OCI-LY1 (cell line): ENCODE measurements around the gene ZCCHC14.

Source experiments
- H2AFZ ChIP-seq: fragments of 200-600 bp; sonication (generic), shearing (Covaris generic); 2 replicates; pipeline ENCODE4 v1.6.0; 2014; ENCODE audit warnings: antibody characterized with exemption, mild to moderate bottlenecking, low read length
- H3F3A ChIP-seq: fragments of 200-600 bp; sonication (generic), shearing (Covaris generic); 2 replicates; pipeline ENCODE4 v1.6.0; 2014; ENCODE audit warnings: mild to moderate bottlenecking, antibody characterized with exemption, low read length, moderate library complexity; ENCODE audit not compliant: insufficient read depth
- H3K27ac ChIP-seq: fragments of 200-600 bp; sonication (generic); 2 replicates; pipeline ENCODE4 v1.5.1; 2014; ENCODE audit warnings: low read length, mixed run types, mild to moderate bottlenecking, low read depth; ENCODE audit not compliant: poor library complexity, severe bottlenecking
- H3K27me3 ChIP-seq: fragments of 200-600 bp; sonication (generic); 2 replicates; pipeline ENCODE4 v1.6.0; 2014; ENCODE audit warnings: antibody characterized with exemption, mild to moderate bottlenecking, low read length, moderate library complexity; ENCODE audit not compliant: insufficient read depth
- H3K36me3 ChIP-seq: fragments of 200-600 bp; sonication (generic); 2 replicates; pipeline ENCODE4 v1.6.1; 2014; ENCODE audit warnings: mild to moderate bottlenecking, antibody characterized with exemption, low read length, moderate library complexity, mixed read lengths; ENCODE audit not compliant: insufficient read depth
- H3K4me1 ChIP-seq: fragments of 200-600 bp; sonication (generic); 2 replicates; pipeline ENCODE4 v1.5.1; 2014; ENCODE audit warnings: mild to moderate bottlenecking, low read length, moderate library complexity; ENCODE audit not compliant: insufficient read depth, severe bottlenecking
- H3K4me2 ChIP-seq: fragments of 200-600 bp; sonication (generic), shearing (Covaris generic); 2 replicates; pipeline ENCODE4 v1.6.1; 2014; ENCODE audit warnings: low read length
- H3K4me3 ChIP-seq: fragments of 200-600 bp; sonication (generic); 2 replicates; pipeline ENCODE4 v1.5.1; 2014; ENCODE audit warnings: low read length, low read depth, mild to moderate bottlenecking, mixed read lengths; ENCODE audit not compliant: poor library complexity, severe bottlenecking
- H3K79me2 ChIP-seq: fragments of 200-600 bp; shearing (Covaris generic); 2 replicates; pipeline ENCODE4 v1.6.1; 2016; ENCODE audit warnings: mixed run types, low read length, mixed read lengths; ENCODE audit not compliant: insufficient read depth
- H3K9ac ChIP-seq: fragments of 200-600 bp; sonication (generic), shearing (Covaris generic); 2 replicates; pipeline ENCODE4 v1.6.1; 2014; ENCODE audit warnings: mild to moderate bottlenecking, low read length, mixed read lengths
- H3K9me2 ChIP-seq: fragments of 200-600 bp; sonication (generic), shearing (Covaris generic); 2 replicates; pipeline ENCODE4 v1.6.1; 2014; ENCODE audit warnings: low read depth, mild to moderate bottlenecking, low read length, mixed read lengths
- H3K9me3 ChIP-seq: fragments of 200-600 bp; shearing (Covaris generic); 2 replicates; pipeline ENCODE4 v1.6.1; 2014; ENCODE audit warnings: low read length, mixed read lengths
- H4K20me1 ChIP-seq: fragments of 200-600 bp; sonication (generic), shearing (Covaris generic); 2 replicates; pipeline ENCODE4 v1.6.0; 2016; ENCODE audit warnings: mild to moderate bottlenecking, low read length; ENCODE audit not compliant: insufficient read depth
- EZH2 ChIP-seq: fragments of 200-600 bp; sonication (generic), shearing (Covaris generic); IDR thresholded peaks from 2 replicates; pipeline ENCODE4 v1.8.0; 2017; ENCODE audit warnings: borderline replicate concordance, mixed run types, mild to moderate bottlenecking, antibody characterized with exemption, low read length, moderate library complexity, mixed read lengths
- TF ChIP-seq, protein P1 (sequence below): fragments of 200-600 bp; sonication (generic), shearing (Covaris generic); IDR thresholded peaks from 2 replicates; pipeline ENCODE4 v1.5.1; 2017; ENCODE audit warnings: mild to moderate bottlenecking, antibody characterized with exemption, low read length, moderate library complexity, mixed read lengths

Gene ZCCHC14

DNA sequence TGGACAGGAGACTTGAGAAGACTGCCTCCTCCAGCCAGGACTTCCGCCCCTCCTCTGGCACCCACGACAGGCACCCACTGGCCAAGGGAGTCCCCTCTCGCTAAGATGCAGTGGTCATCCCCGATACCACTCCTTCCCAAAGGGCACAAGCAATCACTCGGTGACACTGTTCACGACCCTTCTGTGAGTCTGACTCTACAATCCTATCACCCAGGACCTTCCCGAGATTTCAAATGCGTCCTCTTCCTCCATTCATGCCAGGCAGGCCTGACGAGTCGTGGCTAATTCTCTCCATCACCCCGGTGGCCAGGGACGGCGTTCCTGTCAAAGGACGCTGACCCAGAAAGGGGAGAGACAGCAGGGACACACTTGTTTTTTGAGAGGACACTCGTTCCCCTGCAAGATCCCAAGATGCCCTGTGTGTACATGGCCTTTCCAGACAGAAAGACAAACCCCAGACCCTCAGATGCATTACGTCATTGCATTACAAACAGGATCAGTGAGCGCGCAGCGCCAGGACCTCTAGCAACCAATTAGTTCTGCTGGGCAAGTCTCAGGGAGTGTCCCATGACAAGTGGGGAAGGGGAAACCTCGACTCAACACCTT is 121.5 kb downstream of the ZCCHC14 start:
- Histone ChIP-seq H3K9ac (no peak overlapping the region), H4K20me1 (no peaks in the 10 kb centered on the region), H2AFZ (no peak overlapping the region), H3K36me3 (peaks cover 4% of the 10 kb centered on the region; the same call in 1 of the 2 replicates), H3K79me2 (peaks cover 44% of the 10 kb centered on the region), H3K9me3 (no peaks in the 10 kb centered on the region), H3K27ac (no peak overlapping the region), H3F3A (no peaks in the 10 kb centered on the region), H3K4me3 (no peak overlapping the region), H3K9me2 (no peaks in the 10 kb centered on the region), H3K4me2 (no peak overlapping the region), H3K27me3 (no peaks in the 10 kb centered on the region), H3K4me1 (peaks cover 10% of the 10 kb centered on the region)
- TF ChIP-seq EZH2: no peak
- TF ChIP-seq, protein P1, sequence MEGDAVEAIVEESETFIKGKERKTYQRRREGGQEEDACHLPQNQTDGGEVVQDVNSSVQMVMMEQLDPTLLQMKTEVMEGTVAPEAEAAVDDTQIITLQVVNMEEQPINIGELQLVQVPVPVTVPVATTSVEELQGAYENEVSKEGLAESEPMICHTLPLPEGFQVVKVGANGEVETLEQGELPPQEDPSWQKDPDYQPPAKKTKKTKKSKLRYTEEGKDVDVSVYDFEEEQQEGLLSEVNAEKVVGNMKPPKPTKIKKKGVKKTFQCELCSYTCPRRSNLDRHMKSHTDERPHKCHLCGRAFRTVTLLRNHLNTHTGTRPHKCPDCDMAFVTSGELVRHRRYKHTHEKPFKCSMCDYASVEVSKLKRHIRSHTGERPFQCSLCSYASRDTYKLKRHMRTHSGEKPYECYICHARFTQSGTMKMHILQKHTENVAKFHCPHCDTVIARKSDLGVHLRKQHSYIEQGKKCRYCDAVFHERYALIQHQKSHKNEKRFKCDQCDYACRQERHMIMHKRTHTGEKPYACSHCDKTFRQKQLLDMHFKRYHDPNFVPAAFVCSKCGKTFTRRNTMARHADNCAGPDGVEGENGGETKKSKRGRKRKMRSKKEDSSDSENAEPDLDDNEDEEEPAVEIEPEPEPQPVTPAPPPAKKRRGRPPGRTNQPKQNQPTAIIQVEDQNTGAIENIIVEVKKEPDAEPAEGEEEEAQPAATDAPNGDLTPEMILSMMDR: no peak

DNA sequence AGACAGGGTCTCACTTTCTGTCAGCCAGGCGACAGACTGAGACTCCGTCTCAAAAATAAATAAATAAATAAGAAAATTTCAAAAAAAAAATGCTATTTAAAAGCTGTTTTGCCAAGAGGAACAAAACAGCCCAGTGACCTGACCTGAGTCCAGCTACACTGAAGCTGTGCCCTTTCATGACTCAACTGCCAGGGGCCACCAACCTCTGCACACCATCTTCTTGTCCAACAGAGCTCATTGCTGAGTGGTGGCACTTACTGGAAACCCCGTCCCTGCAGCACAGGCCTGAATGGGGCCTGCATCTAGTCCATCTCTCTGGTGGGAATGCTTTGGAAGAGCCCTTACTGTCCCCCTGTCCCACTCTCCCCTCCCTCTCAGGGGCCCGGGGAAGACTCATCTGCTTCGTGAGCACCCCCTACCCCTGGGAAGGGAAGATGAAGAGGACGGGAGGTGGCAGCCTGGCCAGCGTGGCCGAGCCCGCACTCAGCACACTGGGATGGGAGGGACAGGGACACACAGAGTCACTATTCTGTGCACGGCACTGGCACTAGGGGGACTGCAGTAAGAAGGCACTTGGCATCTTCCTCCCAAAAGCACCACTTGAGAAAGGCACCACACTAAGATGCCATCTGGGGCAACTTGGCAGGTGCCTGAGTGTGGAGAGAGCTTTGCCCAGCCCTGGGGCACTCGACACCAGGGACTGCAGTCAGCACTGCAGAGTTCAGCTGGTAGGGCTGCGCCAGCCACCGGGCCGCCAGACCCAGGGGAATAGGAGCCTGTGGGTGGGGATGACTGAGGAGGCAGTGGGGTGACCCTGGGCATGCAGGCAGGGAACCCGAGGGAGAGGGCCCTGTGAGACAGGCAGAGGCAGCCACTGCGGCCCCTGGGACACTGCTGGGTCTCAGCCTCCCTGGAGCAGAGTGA is 122.8 kb downstream of the ZCCHC14 start:
- Histone ChIP-seq H4K20me1 (no peaks in the 10 kb centered on the region), H3K4me1 (peaks cover 10% of the 10 kb centered on the region), H3K9ac (no peak overlapping the region), H3K27me3 (no peaks in the 10 kb centered on the region), H3K4me2 (no peak overlapping the region), H3K27ac (no peak overlapping the region), H3K79me2 (peaks cover 35% of the 10 kb centered on the region), H3F3A (no peaks in the 10 kb centered on the region), H2AFZ (no peak overlapping the region), H3K9me3 (no peaks in the 10 kb centered on the region), H3K36me3 (peaks cover 4% of the 10 kb centered on the region; the same call in 1 of the 2 replicates), H3K4me3 (no peak overlapping the region), H3K9me2 (no peaks in the 10 kb centered on the region)
- no peak for TF ChIP-seq EZH2
- TF ChIP-seq, protein P1: no peak

DNA sequence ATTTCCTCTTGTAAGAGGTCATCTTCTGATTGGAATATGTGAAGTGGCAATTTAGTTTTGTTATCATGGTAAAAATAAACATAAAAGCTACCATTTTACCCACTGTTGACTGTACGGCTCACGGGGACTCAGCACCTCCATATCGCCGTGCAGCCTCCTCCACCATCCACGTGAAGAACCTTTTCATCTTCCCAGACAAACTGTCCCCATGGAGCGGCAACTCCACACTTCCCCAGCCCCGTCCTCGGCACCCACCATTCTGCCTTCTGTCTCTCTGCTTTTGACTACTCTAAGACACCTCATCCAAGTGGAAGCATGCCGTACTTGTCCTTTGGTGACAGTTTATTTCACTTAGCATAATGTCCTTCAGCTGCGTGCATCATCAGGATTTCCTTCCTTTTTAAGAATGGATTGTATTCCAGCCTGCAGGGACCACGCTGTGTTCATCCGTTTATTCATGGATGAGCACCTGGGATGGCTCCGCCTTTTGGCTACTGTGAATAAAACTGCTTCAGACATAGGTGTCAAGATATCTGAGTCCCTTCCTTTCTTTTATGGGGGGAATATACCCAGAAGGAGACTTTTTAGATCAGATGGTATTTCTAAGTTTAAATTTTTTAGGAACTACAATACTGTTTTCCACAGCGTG is 123.6 kb downstream of the ZCCHC14 start:
- no peaks in the 10 kb centered on the region for H3K27me3 ChIP-seq
- H4K20me1 ChIP-seq: no peaks in the 10 kb centered on the region
- H3K79me2 ChIP-seq: peaks cover 29% of the 10 kb centered on the region
- no peak overlapping the region for H3K27ac ChIP-seq
- H3K4me3 ChIP-seq: no peak overlapping the region
- no peaks in the 10 kb centered on the region for H3F3A ChIP-seq
- no peak overlapping the region for H3K4me2 ChIP-seq
- no peak overlapping the region for H2AFZ ChIP-seq
- TF ChIP-seq, protein P1: no peak
- TF ChIP-seq EZH2: no peak
- no peaks in the 10 kb centered on the region for H3K9me2 ChIP-seq
- H3K36me3 ChIP-seq: peaks cover 1% of the 10 kb centered on the region; the same call in 1 of the 2 replicates
- H3K9ac ChIP-seq: no peak overlapping the region
- peaks cover 10% of the 10 kb centered on the region for H3K4me1 ChIP-seq
- no peaks in the 10 kb centered on the region for H3K9me3 ChIP-seq
